ENCODE results near the gene LDLRAD4.

GRCh38 chr18:13485182-13485581, 266.6 kb downstream of the LDLRAD4 start:
- TF ChIP-seq, protein P1, sequence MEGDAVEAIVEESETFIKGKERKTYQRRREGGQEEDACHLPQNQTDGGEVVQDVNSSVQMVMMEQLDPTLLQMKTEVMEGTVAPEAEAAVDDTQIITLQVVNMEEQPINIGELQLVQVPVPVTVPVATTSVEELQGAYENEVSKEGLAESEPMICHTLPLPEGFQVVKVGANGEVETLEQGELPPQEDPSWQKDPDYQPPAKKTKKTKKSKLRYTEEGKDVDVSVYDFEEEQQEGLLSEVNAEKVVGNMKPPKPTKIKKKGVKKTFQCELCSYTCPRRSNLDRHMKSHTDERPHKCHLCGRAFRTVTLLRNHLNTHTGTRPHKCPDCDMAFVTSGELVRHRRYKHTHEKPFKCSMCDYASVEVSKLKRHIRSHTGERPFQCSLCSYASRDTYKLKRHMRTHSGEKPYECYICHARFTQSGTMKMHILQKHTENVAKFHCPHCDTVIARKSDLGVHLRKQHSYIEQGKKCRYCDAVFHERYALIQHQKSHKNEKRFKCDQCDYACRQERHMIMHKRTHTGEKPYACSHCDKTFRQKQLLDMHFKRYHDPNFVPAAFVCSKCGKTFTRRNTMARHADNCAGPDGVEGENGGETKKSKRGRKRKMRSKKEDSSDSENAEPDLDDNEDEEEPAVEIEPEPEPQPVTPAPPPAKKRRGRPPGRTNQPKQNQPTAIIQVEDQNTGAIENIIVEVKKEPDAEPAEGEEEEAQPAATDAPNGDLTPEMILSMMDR (IDR thresholded peaks at IDR 0.05), result no peak
- TF ChIP-seq EZH2 (IDR thresholded peaks at IDR 0.05; ENCODE audit: borderline replicate concordance, insufficient read depth, low read depth, low read length, poor library complexity, severe bottlenecking), result no peak
